Chondrocyte (in vitro differentiated cells): ENCODE measurements around the gene JAKMIP2. TPM values are rescaled to one million over a fixed set of nuclear protein-coding genes. Genes with fewer than 3 reads are reported as not detected.

ENCODE experiments used
- DNase-seq: peaks from one replicate; pipeline ENCODE4 v3.0.0; 2021; ENCODE audit warnings: mixed read lengths, low spot score
- H3K27ac Mint-ChIP-seq: one replicate; pipeline ENCODE4 v1.8.0; 2021; ENCODE audit warnings: mild to moderate bottlenecking, moderate library complexity, mixed read lengths; ENCODE audit not compliant: unreplicated experiment
- H3K27me3 Mint-ChIP-seq: 2 replicates; pipeline ENCODE4 v1.8.0; 2021; ENCODE audit warnings: low read depth, mixed read lengths
- H3K36me3 Mint-ChIP-seq: 2 replicates; pipeline ENCODE4 v1.8.0; 2021; ENCODE audit warnings: low read depth, mixed read lengths
- H3K4me1 Mint-ChIP-seq: 2 replicates; pipeline ENCODE4 v1.8.0; 2021; ENCODE audit warnings: low read depth, mild to moderate bottlenecking, mixed read lengths
- H3K4me3 Mint-ChIP-seq: one replicate; pipeline ENCODE4 v1.8.0; 2021; ENCODE audit warnings: mild to moderate bottlenecking, moderate library complexity, mixed read lengths; ENCODE audit not compliant: unreplicated experiment
- H3K9me3 Mint-ChIP-seq: 2 replicates; pipeline ENCODE4 v1.8.0; 2021; ENCODE audit warnings: low read depth, mixed read lengths
- total RNA-seq: library from RNA; stranded (reverse); gene quantifications from 3 replicates; pipeline ENCODE4 v1.2.1, GENCODE V29; 2021
- TF ChIP-seq, protein P1 (sequence below): fragments of 200-600 bp; sonication (generic); IDR thresholded peaks from 2 replicates; pipeline ENCODE4 v1.5.0; 2021; ENCODE audit warnings: antibody characterized with exemption, mild to moderate bottlenecking, moderate library complexity

The JAKMIP2 gene
- total RNA-seq, 1 donor from 2014 or later: 7.1 TPM

DNA sequence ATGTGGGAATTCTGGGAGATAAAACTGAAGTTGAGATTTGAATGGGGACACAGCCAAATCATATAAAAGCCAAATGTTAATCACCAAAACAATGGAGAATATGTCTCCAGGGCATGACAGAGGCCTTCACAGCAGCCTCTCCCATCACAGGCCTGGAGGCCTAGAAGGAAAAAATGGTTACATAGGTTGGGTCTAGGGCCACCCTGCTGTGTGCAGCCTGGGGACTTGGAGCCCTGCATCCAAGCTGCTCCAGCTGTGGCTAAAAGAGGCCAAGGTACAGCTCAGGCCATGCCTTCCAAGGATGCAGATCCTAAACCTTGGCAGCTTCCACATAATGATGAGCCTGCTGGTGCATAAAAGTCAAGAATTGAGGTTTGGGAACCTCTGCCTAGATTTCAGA is 85.1 kb downstream of the JAKMIP2 start:
- no peak overlapping the region for H3K27ac Mint-ChIP-seq
- no peaks in the 10 kb centered on the region for H3K27me3 Mint-ChIP-seq
- DNase-seq: no peak
- no peak overlapping the region for H3K4me3 Mint-ChIP-seq
- H3K9me3 Mint-ChIP-seq: peaks cover 6% of the 10 kb centered on the region
- peaks cover 12% of the 10 kb centered on the region for H3K4me1 Mint-ChIP-seq
- TF ChIP-seq, protein P1, sequence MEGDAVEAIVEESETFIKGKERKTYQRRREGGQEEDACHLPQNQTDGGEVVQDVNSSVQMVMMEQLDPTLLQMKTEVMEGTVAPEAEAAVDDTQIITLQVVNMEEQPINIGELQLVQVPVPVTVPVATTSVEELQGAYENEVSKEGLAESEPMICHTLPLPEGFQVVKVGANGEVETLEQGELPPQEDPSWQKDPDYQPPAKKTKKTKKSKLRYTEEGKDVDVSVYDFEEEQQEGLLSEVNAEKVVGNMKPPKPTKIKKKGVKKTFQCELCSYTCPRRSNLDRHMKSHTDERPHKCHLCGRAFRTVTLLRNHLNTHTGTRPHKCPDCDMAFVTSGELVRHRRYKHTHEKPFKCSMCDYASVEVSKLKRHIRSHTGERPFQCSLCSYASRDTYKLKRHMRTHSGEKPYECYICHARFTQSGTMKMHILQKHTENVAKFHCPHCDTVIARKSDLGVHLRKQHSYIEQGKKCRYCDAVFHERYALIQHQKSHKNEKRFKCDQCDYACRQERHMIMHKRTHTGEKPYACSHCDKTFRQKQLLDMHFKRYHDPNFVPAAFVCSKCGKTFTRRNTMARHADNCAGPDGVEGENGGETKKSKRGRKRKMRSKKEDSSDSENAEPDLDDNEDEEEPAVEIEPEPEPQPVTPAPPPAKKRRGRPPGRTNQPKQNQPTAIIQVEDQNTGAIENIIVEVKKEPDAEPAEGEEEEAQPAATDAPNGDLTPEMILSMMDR: no peak
- peaks cover 4% of the 10 kb centered on the region for H3K36me3 Mint-ChIP-seq

DNA sequence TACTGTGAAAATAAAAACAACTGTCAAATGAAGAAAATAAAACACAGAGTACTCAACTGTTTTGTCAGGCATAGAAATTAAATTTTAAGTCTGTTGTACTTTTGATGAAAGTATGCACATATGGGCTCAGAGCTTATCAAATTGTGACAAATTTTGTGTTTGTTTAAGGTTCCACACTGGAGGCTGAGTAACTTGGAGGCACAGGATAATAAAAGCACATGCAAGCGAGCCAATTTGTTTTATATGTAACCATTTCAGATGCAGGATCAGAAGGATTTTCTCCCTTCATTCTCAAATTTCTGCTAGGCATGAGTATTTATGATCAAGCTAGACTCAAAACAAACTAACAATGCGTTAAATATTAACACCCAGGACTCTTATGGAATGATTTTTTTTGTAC is 87.8 kb downstream of the JAKMIP2 start:
- Mint-ChIP-seq H3K4me1 (peaks cover 30% of the 10 kb centered on the region), H3K36me3 (peaks cover 4% of the 10 kb centered on the region), H3K9me3 (peaks cover 6% of the 10 kb centered on the region), H3K27ac (no peak overlapping the region), H3K4me3 (no peak overlapping the region), H3K27me3 (no peaks in the 10 kb centered on the region)
- DNase-seq: no peak
- TF ChIP-seq, protein P1: no peak

DNA sequence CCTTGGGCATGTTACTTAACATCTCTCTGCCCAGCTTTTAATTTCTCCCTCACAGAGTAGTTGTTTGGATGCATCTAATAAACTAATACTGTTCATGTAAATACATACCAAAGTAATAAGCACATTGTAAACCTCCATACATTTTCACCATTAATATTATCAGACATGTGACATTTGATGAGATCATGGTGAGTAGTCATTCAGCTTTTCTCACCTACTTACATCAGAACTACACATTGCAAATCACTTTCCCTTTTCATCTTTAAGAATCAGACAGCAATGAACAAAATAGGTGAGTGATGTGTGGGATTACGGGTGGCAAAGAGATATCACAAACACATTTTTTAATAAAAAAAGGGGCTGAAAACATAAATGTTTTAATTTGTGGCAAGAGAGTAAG is 89.3 kb downstream of the JAKMIP2 start:
- TF ChIP-seq, protein P1: no peak
- no peak overlapping the region for H3K4me3 Mint-ChIP-seq
- DNase-seq: no peak
- H3K4me1 Mint-ChIP-seq: peaks cover 42% of the 10 kb centered on the region
- peaks cover 2% of the 10 kb centered on the region for H3K36me3 Mint-ChIP-seq
- H3K9me3 Mint-ChIP-seq: peaks cover 6% of the 10 kb centered on the region
- no peak overlapping the region for H3K27ac Mint-ChIP-seq
- no peaks in the 10 kb centered on the region for H3K27me3 Mint-ChIP-seq

DNA sequence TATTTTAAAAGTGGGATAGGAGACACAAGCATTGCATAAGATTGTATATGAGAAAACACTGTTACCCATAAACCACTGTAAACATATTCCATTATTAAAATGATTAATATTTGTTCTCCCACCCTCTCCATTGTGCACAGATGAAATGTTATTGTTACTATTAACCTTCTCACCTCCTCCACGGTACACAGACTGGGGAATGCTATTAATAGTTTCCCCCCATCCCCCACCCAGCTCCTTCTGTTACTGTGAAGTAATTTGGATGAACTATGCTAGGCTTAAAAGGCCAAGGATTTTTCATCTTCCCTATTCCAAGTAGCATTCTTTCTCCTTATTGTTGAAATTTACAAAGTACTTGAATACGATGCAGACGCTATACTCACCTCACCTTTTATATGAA is 91.4 kb downstream of the JAKMIP2 start:
- Mint-ChIP-seq H3K27ac (peak overlapping the region; percentile 43), H3K9me3 (no peaks in the 10 kb centered on the region), H3K4me3 (no peak overlapping the region), H3K4me1 (peaks cover 44% of the 10 kb centered on the region), H3K27me3 (no peaks in the 10 kb centered on the region), H3K36me3 (no peaks in the 10 kb centered on the region)
- TF ChIP-seq, protein P1: no peak
- DNase-seq: no peak

DNA sequence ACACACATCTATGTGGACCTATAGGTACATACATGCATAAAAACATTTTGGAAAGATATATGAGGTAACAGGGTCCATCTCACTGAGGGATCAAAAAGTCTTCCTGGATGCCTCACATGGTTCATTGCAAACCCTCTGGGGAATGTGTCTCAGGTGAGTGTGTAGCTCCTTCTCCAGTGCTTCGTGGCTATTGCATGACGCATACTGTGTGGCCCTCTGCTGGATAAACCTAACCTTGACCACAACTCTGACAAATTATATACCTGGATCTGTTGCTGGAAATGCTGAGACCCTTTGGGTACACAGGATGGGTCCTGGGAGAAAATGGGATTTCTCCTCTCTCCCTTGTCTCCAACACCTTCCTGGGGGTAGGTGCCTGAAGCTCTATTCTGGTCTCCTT is 91.9 kb downstream of the JAKMIP2 start:
- TF ChIP-seq, protein P1: no peak
- no peak for DNase-seq
- H3K4me3 Mint-ChIP-seq: no peak overlapping the region
- no peak overlapping the region for H3K27ac Mint-ChIP-seq
- peaks cover 44% of the 10 kb centered on the region for H3K4me1 Mint-ChIP-seq
- H3K27me3 Mint-ChIP-seq: no peaks in the 10 kb centered on the region
- no peaks in the 10 kb centered on the region for H3K36me3 Mint-ChIP-seq
- no peaks in the 10 kb centered on the region for H3K9me3 Mint-ChIP-seq
